HG03565 (cell line): Measurements from ENCODE around the gene MBOAT1.
A peak's percentile ranks its signal among the peaks of the same experiment; 100 is the strongest.
"Not testable (repeated sequence)": the region's sequence is repeated elsewhere in the genome, so short reads cannot be mapped to it uniquely, and the experiment has no call there.

Experiments
- ATAC-seq: cut with Tn5 transposase; IDR thresholded peaks from one replicate; pipeline ENCODE4 v1.9.1; 2021; ENCODE audit warnings: mild to moderate bottlenecking, moderate library complexity; ENCODE audit not compliant: unreplicated experiment

MBOAT1 gene

GRCh38 chr6:20203561-20204511 lies 8.4 kb downstream of the MBOAT1 start:
- no peak for ATAC-seq

- ATAC-seq, result no peak
Observed at GRCh38 chr6:20202699-20203302, 9.5 kb downstream of the MBOAT1 start.

GRCh38 chr6:20202324-20202658 lies 10.0 kb downstream of the MBOAT1 start:
- ATAC-seq, result no peak

DNA sequence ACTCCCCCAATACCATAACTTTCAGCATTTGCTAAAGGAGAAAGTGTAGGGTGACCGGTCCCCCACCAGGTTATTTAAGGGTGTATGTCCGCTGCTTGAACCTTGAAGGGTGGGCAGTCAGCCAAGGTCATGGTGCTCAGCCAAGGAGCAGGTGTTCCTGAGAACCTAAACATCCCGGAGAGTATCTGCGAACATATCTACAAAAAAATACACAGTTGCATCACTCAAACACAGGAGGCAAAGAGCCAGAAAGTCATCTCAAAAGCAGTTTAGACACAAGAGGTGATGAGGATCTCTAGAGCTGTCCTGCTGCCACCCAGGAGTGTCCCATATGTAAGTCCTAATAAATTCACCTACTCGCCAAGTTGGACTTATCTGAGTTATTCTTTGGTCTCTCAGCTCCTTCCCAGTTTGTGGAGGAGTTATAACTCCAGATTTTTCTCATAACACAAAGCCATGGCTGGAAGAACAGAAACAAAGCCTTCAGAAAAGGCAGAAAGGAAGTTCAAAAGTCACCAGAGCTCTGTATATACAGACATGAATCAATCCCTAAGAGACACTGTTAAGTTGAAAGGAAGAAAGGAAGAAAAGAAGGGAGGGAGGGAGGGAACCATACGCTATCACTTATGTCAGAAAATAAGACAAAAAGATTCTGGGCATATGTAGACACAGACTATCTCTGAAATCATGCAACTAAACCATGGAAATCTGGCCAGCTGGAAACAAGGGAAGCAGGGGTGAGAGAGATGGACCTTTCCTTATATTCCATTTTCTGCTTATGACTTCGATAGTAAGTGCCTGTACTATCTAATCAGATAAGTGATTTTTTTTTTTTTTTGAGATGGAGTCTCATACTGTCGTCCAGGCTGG lies 11.3 kb downstream of the MBOAT1 start:
- no peak for ATAC-seq

DNA sequence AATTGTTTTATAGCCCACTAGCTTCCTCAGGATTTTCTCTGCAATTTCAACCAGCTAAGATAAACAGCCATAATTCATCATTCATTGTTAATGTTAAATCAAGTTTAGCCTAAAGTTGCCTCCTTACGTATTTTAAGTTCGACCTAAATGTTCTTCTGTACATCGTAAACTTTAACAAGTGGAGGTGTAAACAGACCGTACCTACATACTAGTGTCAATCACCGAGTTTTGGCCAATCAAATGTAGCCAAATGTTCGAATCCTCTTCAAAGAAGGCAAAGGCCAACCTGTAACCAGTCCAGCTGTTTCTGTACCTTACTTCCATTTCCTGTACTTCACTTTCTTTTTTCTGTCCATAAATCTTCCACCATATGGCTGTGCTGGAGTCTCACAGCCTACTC lies 13.5 kb downstream of the MBOAT1 start:
- ATAC-seq, result no peak

DNA sequence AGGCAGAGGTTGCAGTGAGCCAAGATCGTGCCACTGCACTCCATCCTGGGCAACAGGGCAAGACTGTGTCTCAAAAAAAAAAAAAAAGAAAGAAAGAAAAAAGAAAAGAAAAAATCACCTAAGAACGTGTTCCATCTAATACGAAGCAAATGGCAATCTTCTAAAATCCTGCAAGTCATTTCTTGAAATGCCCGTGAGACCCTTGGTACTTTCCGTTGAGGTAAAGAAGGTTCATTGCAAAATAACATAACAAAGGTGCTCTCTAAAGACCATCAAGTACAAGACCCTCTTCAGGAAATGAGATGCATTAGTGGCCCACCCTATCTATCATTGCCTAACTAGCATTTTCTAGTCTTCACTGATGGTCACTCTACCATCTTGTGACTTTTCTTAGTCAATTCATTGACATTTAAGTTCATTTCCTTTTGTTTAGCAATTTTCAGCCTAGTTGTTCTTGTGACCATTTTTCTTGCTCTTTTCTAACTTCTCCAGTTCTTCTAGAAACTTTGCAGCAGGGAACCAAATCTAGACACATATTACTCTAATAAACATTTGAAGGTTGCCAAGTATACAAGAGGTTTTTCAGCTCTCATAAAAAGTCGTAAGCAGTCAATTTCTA lies 14.0 kb downstream of the MBOAT1 start:
- ATAC-seq, result no peak

- no peak for ATAC-seq
Observed at GRCh38 chr6:20197251-20197650, 15.0 kb downstream of the MBOAT1 start.

DNA sequence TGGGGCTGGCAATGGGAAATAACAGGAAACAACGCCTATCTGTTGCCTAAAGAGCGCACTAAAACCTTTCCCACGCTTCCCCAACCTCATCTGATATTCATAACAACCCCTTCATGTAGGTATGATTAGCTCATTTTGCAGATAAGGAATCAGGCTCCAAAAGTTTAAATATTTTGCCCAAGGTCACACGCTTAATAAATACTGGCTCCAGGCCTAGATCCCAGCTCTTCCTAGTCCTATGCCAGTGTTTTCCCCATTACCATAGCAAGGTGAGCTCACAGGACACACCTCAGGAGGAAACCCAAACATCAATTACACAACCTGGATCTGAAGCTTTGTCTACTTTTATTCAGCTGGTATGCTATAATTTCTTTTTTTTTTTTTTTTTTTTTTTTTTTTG lies 19.6 kb downstream of the MBOAT1 start:
- ATAC-seq, result no peak

GRCh38 chr6:20191992-20192391 lies 20.3 kb downstream of the MBOAT1 start:
- no peak for ATAC-seq

- no peak for ATAC-seq
Observed at GRCh38 chr6:20188630-20189075, 23.6 kb downstream of the MBOAT1 start.

DNA sequence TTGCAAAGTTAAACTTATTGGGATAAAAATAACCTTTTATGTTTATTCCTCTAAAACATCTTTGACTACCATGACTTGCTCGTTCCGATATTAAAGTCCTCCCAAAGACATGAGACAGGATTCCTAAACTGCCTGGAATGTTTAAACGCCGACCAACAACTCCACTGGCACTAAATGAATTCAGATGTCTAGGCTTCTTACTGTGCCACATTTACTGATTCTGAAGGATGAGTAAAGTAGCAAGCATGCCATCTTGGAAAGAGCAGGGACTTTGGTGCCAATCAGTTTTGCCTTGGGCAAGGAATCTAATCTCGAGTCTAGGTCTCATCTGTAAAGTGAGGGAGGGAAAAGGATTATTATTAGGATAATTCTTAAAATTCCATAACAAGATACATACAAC lies 25.3 kb downstream of the MBOAT1 start:
- ATAC-seq, result no peak

- no peak for ATAC-seq
Observed at GRCh38 chr6:20183706-20184105, 28.6 kb downstream of the MBOAT1 start.

DNA sequence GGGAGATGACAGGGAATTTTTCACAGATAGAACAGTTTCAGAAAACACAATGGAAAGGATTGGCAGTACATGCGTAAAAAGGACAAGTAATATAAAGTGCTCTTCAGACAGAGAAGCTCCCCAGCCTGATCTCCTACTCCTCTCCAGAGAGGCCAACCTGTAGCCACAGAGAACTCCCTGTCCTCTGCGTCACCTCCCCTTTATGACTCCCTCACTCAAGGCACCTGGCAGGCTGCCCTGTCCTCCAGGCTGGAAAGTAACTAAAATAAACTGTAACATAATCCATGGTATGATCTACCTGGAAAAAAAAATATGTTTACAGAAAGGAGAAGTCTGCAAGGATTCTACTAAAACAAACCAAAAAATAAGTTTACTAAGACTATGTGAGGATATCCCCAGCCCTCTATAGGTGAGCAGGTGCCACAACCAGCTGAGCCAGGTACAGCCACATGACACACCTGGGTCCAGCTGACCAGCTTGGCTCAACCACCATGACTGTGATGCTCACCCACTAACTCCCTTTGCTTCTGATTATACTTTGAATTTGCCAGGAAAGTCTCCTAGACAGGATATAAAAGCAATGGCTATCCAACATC lies 29.2 kb downstream of the MBOAT1 start:
- ATAC-seq, result no peak

DNA sequence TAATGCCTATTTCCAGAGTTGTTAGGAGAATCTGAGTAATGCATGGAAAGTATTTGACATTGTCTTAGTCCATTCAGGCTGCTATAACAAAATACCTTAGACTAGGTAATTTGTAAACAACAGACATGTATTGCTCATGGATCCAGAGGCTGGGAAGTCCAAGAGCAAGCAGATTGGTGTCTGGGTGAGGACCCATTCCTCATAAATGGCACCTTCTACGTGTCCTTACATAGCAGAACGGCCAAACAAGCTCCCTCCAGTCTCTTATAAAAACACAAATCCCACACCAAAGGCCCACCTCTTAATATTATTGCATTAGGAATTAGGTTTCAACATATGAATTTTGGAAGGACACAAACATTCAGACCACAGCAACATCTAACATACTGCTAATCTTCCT lies 30.2 kb downstream of the MBOAT1 start:
- ATAC-seq, result no peak

DNA sequence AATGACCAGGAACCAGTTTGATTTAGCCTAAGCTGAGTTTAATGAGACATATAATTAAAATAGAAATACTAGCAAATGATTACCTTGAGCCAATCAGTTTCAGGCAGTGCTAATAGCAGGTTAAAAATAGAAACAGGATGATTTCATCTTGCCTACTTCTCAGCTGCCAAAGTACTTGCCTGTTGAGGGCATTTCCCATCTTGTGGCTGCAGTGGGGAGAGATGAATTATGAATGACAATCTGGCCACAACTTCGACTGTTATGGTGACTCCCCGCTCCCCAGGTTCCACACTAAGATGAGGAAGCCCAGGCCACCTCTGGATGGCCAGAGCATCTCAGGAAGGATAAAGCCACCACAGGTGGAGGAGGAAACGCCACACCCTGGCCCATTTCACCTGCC lies 31.3 kb downstream of the MBOAT1 start:
- peak; percentile 59 for ATAC-seq

DNA sequence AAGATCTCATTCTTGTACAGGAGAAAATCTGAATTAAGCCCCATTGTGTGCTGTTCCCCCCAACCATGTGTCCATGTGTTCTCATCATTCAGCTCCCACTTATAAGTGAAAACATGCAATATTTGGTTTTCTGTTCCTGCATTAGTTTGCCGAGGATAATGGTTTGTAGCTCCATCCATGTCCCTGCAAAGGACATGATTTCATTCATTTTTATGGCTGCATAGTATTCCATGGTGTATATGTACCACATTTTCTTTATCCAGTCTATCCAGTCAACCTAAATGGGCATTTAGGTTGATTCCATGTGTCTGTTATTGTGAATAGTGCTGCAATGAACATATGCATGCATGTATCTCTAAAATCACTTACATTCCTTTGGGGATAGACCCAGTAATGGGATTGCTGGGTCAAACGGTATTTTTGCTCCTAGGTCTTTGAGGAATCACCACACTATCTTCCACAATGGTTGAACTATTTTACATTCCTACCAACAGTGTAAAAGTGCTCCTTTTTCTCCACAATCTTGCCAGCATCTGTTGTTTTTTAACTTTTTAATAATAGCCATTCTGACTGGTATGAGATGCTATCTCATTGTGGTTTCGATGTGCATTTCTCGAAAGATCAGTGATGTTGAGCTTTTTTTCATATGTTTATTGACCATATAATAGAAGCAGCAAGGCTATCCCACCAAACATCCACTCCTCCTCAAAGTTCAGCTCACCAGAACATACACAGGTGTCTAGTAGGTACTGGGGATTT lies 32.8 kb downstream of the MBOAT1 start:
- not testable (repeated sequence) for ATAC-seq

DNA sequence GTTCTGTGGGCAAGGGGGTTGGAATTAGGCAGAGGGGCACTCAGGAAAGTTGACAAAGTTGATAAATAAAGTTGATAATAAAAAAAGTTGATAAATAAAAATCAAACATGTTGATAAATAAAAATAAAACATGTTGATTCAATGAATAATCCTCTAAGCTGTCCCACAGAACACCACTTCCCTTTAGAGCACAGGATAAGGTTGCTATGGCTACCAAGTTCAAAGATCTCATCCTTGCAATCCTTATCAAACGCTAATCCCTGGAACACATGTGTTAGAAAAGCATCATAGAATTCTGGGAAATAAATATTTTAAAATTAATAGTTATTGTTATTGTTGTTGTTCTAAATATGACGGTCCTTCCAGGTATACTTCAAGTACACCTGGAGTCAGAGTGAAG lies 33.9 kb downstream of the MBOAT1 start:
- no peak for ATAC-seq

GRCh38 chr6:20175810-20176410 lies 36.4 kb downstream of the MBOAT1 start:
- ATAC-seq, result no peak
